ENCODE results near the gene ACTR5. TPM values are rescaled to one million over a fixed set of nuclear protein-coding genes. Genes with fewer than 3 reads are reported as not detected.

The ACTR5 gene
- total and polyA plus RNA-seq, 2 donors from 2014 or later, result 5.8 to 8.4 TPM

- Histone ChIP-seq H3K27me3 (ENCODE audit: control insufficient read depth, insufficient read depth, low read length) (peaks cover 74% of the 10 kb centered on the region), H3K4me1 (ENCODE audit: control insufficient read depth in 2 of 3, insufficient read depth in 2 of 3, low read depth in 1 of 3, low read length in 3 of 3) (peaks cover 0 to 11% (median 0%) of the 10 kb centered on the region in 3 donors), H3K36me3 (ENCODE audit: control insufficient read depth in 2 of 3, insufficient read depth in 3 of 3, low read length in 3 of 3) (no peaks in the 10 kb centered on the region), H3K9me3 (ENCODE audit: control insufficient read depth in 2 of 3, insufficient read depth in 1 of 3, low read length in 3 of 3) (no peaks in the 10 kb centered on the region), H3K27ac (ENCODE audit: low read depth in 2 of 2, low read length in 2 of 2) (no peak overlapping the region), H3K9ac (ENCODE audit: low read length in 3 of 3) (no peak overlapping the region), H3K4me3 (ENCODE audit: low read length in 3 of 3) (no peak overlapping the region)
- intact Hi-C loops (cut with DNase I), result no loop called here
- FAIRE-seq (no peak), DNase-seq (peak in 3 of 5 donors; percentile 51 to 54 (median 51))
- TF ChIP-seq CTCF (IDR thresholded peaks at IDR 0.05; ENCODE audit: borderline replicate concordance, extremely low read depth, insufficient read depth), result no peak
Observed at GRCh38 chr20:38725148-38725901, 22.9 kb upstream of the ACTR5 start.

GRCh38 chr20:38725931-38726803, 22.1 kb upstream of the ACTR5 start:
- TF ChIP-seq CTCF (IDR thresholded peaks at IDR 0.05; ENCODE audit: borderline replicate concordance, extremely low read depth, insufficient read depth), result no peak
- H3K4me3 ChIP-seq (ENCODE audit: low read length in 3 of 3), result no peak overlapping the region
- H3K9ac ChIP-seq (ENCODE audit: low read length in 3 of 3), result no peak overlapping the region
- H3K9me3 ChIP-seq (ENCODE audit: control insufficient read depth in 2 of 3, insufficient read depth in 1 of 3, low read length in 3 of 3), result no peaks in the 10 kb centered on the region
- no peaks in the 10 kb centered on the region for H3K36me3 ChIP-seq (ENCODE audit: control insufficient read depth in 2 of 3, insufficient read depth in 3 of 3, low read length in 3 of 3)
- FAIRE-seq (no peak), DNase-seq (peak in 4 of 5 donors; percentile 80 to 90 (median 83))
- H3K27ac ChIP-seq (ENCODE audit: low read depth in 2 of 2, low read length in 2 of 2), result no peak overlapping the region
- peaks cover 0 to 16% (median 5%) of the 10 kb centered on the region in 3 donors for H3K4me1 ChIP-seq (ENCODE audit: control insufficient read depth in 2 of 3, insufficient read depth in 2 of 3, low read depth in 1 of 3, low read length in 3 of 3)
- peaks cover 76% of the 10 kb centered on the region for H3K27me3 ChIP-seq (ENCODE audit: control insufficient read depth, insufficient read depth, low read length)
- intact Hi-C loops (cut with DNase I), result no loop called here

GRCh38 chr20:38726804-38727606, 21.3 kb upstream of the ACTR5 start:
- no peaks in the 10 kb centered on the region for H3K36me3 ChIP-seq (ENCODE audit: control insufficient read depth in 2 of 3, insufficient read depth in 3 of 3, low read length in 3 of 3)
- no peak overlapping the region for H3K4me3 ChIP-seq (ENCODE audit: low read length in 3 of 3)
- no peak overlapping the region for H3K9ac ChIP-seq (ENCODE audit: low read length in 3 of 3)
- peaks cover 75% of the 10 kb centered on the region for H3K27me3 ChIP-seq (ENCODE audit: control insufficient read depth, insufficient read depth, low read length)
- DNase-seq (peak in 4 of 5 donors; percentile 91 to 93 (median 92)), FAIRE-seq (no peak)
- no peaks in the 10 kb centered on the region for H3K9me3 ChIP-seq (ENCODE audit: control insufficient read depth in 2 of 3, insufficient read depth in 1 of 3, low read length in 3 of 3)
- H3K27ac ChIP-seq (ENCODE audit: low read depth in 2 of 2, low read length in 2 of 2), result no peak overlapping the region
- H3K4me1 ChIP-seq (ENCODE audit: control insufficient read depth in 2 of 3, insufficient read depth in 2 of 3, low read depth in 1 of 3, low read length in 3 of 3), result peaks cover 0 to 20% (median 7%) of the 10 kb centered on the region in 3 donors
- intact Hi-C loops (cut with DNase I), result no loop called here
- no peak for TF ChIP-seq CTCF (IDR thresholded peaks at IDR 0.05; ENCODE audit: borderline replicate concordance, extremely low read depth, insufficient read depth)

All from kidney (tissue), 14 donors.